Fibroblast of upper back skin (primary cell): ENCODE results near the gene SLC8A1.

ENCODE experiments used
- DNase-seq: peaks from one replicate; pipeline ENCODE4 v3.0.0-alpha.2; 2013

The SLC8A1 gene

GRCh38 chr2:40178971-40179370 lies 272.9 kb downstream of the SLC8A1 start:
- peak; percentile 5 for DNase-seq

DNA sequence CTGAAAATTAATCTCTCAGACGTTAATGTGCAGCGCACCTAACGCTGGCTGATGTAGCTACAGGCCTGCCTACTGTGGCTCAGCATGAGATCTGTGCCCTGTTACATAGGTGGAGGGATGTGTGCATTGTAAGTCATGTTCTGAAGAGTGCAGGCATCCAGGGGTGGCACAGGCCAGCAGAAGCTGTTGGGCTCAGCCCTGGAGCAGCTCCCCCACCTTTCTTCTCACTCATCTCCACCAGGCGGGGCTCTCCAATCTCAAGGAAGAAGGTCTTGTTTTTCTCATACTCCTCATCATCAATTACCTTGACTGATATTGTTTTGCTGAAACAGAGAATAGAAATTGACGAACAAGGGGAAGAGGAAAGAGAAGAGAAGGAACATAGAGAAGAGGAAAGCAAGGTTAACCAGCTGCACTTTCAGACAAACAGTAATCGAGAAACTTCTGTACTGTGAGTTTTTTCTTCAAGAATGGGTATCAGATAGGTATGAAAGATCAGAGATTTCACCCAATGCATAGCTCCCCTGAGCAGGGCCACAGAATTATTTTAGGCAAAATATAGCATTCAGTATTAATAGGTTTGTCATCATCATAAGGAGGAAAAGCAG lies 273.6 kb downstream of the SLC8A1 start:
- DNase-seq = no peak

DNA sequence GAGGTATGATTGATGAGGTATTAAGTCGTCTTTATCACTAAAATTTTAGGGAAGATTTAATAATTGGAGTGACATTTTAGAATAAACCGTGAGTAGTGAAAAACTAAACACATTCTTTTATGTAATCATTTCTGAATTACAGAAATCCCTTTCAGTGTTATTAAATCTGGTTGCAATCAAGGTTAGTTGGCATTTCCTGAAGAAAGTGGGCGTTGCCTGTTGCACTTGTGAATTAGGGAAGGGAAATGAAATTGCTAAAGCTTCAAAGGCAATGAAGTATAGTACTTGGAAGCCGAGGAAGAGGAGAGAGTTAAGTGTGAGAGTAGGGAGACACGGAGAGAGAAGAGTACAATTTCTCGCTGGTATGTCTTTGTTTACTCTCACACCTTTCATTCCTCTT lies 274.5 kb downstream of the SLC8A1 start:
- DNase-seq = peak; percentile 14

DNA sequence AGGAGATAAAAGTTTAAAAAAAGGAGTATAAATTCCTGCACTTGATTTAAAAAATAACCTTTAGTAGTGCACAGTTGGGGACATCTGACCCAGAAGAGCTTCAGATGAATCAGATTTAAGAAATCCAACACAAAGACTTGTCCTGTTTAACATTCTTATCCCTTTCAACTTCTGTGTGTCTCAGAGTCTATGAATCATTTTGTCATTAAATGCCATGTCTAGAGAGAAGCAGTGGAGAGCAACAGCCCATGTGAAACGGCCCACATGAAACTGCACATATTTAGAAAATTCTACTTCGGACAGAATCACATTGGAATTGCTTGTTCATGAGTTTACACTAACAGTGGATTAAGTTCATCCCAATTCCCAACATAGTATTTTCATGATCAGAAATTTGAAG lies 278.6 kb downstream of the SLC8A1 start:
- DNase-seq = peak; percentile 47

- DNase-seq = no peak
Observed at GRCh38 chr2:40169856-40170255, 282.0 kb downstream of the SLC8A1 start.

DNA sequence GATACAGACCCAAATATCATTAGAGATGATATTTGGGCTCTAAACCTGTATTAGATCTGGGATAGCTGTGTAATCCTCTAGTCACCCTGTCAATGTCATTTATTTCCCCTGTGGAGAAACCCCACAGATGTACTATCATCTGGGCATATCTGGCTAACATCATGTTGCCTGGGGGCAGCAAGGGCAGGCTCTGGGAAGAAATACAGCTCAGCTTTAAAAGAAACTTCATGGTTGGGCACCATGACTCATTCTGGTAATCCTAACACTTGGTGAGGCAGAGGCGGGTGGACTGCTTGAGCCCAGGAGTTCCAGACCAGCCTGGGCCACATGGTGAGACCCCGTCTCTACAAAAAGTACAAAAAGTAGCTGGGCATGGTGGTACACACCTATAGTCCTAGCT lies 282.5 kb downstream of the SLC8A1 start:
- DNase-seq = no peak

GRCh38 chr2:40168546-40168945 lies 283.3 kb downstream of the SLC8A1 start:
- no peak for DNase-seq

GRCh38 chr2:40168032-40168431 lies 283.9 kb downstream of the SLC8A1 start:
- DNase-seq = no peak

- DNase-seq = no peak
Observed at GRCh38 chr2:40166006-40166405, 285.9 kb downstream of the SLC8A1 start.

GRCh38 chr2:40165509-40165844 lies 286.4 kb downstream of the SLC8A1 start:
- DNase-seq = no peak

DNA sequence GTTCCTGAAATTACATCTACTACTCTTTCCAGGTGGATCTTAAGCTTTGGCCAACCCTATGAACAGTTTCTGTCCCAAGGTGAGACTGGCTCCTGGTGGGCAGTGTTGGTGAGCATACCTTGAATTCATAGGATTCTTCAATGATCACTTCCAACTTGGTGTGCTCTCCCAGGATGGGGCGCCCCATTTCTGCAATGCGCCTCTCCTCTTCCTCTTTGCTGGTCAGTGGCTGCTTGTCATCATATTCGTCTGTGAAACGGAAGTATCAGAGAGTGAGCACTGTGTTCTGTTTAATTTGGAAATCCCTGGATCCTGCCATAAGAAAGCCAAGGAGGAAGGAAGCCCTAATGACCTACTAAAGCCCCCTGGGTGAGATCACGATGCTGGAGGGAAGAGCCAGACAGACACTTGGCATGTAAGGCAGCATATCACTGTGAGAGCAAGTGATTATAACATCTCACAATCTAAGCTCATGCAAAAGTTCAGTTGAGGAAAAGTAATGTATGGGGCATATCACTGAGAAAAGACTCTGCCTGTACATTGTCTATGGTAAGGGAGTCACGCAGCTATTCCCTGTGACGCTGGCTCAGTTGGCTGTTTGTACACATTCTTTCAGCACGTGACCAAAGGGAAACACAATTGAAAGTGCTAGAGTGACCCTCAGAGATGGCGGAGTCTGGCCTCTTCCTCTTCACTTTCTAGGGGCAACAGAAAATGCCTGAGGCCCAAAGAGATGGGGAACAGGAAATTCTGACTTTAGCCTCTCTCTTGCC lies 287.0 kb downstream of the SLC8A1 start:
- no peak for DNase-seq

DNA sequence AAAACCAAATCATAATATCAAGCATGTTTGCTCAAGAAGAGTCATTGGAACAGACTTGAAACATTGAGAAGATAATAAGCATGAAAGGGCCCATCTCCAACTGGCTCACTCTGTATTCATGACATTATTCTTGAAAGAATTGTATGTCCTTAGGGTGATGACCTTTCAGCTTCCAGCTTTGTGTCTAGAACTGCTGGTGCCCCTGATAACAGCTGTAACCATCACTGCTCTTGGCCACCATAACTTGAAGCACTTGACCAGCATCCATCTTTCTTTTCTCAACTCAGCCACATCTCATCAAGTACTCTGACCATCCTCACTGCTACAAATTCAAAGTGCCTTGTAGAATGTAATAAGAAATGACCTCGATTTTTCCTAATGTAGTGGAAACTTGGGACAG lies 289.9 kb downstream of the SLC8A1 start:
- no peak for DNase-seq

DNA sequence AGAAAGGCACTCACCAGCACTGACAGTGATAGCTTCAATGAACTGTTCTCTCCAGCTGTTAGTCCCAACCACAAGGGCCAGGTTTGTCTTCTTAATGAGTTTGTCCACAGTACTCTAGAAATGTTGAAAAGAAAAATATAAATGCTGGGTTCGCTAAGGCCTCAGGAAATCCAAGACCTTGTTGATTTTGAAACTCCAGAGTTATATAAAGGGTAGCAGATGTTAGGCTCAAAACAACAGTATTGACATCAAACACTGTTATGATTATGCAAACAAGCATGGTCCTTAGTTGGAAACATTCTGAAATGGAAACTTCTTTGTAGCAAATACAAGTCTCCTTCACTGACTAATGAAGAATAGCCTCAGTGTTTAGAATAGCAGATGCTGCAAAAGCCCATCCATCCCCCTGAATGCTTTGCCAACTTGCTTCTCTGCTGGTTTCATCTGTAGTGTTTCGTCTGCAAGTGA lies 291.1 kb downstream of the SLC8A1 start:
- no peak for DNase-seq

DNA sequence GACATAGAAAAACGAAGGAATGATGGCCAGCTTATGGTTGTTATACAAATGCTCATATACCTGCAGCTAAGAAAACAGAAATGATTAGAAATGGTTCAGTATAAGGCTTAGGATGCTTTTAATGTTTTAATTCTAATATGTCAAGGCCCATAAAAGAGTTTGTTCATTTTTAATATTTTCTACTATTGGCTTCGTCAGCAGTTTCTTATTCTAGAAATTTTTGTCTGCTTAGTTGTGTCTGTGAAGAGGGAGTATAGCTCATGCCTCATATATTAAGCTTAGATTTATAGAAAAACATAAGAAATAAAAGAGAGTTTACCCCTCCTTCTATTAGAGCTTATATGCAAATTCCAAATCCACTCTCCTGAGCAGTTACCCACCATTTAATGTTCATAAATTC lies 292.6 kb downstream of the SLC8A1 start:
- no peak for DNase-seq

DNA sequence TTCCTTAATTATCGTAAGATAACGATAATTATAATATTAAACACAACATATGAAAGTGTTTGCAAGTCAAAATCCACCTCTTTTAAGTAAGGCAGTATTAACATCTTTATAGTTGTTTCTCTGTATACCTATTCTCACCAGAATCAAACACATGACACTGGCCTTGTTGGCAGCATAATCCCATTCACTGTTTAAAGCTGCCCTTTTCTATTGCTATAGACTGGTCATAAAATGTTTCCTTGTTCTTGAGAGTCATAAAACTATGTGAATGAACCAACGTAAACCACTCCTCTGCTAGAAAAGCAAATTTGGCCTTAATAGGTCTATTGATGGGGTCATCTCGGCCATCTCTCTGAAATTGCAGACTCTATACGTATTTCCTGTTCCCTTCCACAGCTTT lies 293.1 kb downstream of the SLC8A1 start:
- DNase-seq = no peak

GRCh38 chr2:40155728-40156127 lies 296.2 kb downstream of the SLC8A1 start:
- no peak for DNase-seq

DNA sequence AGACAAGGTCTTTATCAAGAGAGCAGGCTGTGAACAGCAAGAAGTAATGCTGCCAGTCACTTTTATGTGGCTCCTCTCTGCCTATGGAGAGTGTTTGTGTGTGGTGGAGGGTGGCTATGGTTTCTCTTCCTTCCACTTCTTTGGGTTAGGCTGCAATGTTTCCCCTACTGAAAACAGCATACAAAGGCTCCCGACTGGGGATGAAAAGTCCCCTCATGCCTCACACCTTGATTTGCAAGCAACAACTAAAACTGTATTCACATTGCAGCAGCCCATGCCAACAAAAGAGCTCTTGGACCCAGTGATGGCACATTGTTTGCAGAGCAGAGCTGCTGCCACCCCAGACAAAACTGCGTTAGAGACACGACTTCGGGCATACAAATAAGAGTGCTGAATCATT lies 301.6 kb downstream of the SLC8A1 start:
- no peak for DNase-seq

GRCh38 chr2:40148334-40148733 lies 303.6 kb downstream of the SLC8A1 start:
- no peak for DNase-seq

- DNase-seq = no peak
Observed at GRCh38 chr2:40147360-40147759, 304.5 kb downstream of the SLC8A1 start.

DNA sequence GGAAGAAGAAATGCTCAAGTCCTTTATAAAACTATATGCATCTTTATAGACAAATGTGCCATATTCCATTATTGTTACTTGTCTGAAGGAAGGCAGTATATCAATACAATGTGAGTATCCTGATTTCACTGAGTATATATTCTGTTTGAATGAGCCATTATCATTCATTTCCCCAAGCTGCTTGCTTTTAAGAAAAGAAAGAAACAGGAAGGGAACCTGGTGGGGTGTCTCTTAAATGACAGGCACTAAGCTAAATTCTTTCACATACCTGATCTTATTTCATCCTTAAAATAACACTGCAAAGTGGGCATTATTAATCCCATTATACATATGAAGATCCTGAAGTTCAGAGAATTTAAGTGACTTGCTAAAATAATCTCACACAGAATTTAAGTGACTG lies 307.9 kb downstream of the SLC8A1 start:
- DNase-seq = no peak

DNA sequence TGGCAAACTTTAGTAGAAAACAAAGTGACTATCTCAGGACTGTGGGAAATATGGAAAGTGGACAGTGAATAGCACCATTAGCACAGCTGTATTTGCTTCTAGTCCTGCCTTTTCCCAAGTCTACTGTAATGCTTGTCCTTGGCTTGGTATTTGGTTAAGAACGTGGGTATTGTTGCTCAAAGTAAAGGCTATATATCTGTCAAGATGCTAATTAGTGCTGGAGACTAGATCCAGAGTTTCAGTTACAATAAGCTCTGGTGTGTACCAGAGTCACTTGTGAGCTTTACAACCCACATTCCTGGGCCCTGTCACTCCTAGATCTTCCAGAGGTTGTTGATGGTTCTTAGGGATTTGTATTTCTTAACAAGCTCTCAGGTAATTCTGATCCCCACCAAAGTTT lies 313.6 kb downstream of the SLC8A1 start:
- no peak for DNase-seq

- no peak for DNase-seq
Observed at GRCh38 chr2:40131081-40131704, 320.7 kb downstream of the SLC8A1 start.

DNA sequence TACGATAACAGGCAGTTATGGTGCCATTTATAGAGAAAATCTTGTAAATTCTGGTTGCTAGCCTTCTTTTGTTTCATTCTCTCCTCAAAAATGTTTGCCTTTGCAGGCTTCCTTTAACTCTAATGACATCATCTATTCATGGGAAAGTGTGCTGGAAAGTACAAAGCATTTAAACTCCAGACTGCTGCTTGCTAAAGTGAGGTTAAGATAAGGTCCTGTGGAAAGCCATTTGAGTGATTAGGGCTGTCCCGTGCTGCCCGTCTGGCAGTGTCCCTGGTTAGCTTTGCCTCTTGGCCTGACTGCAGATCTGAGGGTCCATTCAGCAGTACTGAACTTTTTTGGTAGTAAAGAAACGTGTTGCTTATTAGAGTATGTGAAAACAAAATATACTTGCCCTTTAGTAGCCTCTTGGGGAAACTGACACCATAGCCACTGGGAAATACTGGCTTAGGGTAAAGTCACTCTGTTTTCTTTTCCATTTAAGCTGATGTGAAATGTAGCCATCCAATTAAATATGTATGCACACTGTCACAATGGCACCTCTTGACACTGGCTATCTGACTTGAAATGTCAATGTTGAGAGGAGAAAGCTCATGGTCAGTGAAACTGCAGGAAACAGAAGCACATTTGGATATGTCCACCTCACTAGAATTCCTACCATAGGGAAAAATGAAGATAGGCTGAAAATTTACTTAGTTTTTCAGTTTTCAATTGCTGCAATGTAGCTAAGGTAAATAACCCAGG lies 321.5 kb downstream of the SLC8A1 start:
- DNase-seq = peak; percentile 21

DNA sequence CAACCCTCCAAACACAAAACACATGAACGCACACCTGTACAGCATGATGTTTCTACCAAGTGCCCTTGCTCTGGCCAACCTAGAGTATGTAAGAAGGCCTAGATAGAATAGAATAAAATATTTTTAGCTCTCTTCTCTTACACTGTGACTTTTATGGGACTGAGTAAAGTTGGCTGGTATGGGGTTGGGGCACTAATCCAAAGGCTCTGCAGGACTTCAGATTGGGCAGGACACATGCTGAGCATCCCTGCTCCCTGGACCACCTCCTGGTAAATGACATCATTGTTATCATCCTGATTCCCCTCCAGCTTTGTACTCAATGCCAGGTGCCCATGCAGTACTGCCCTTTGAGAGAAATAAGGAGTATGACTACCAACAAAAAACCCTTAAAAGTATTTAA lies 322.2 kb downstream of the SLC8A1 start:
- DNase-seq = no peak
